ENCODE measurements around the gene ARFGEF3.

Gene ARFGEF3

DNA sequence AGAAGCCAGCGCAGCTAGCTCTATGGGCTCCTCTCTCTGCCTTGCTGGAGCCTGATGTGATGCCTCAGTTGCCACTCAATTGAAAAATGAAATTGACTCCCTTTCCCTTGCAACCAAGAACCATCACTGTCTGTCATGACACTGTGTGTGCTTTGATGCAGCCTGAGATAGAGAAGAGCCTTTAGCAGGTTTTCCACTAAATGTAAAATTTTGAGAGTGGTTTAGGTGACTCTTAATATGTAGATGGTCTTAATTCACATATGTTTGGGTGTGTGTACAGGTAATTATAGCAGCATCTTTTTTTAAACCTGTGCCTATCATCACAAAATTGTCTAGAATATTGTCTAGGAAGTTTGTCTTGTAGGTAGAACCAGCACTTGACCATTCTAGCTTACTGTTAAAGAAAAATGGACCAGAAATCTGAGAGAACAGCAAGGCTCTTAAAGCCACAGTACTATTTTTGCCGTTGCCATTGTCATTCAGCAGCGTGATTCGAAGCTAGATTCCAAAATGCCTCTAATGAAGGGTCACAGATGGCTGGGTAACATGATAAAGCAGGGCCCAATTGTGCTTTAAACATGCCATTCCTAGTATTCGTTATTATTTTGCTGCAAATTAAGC lies 1.3 kb downstream of the ARFGEF3 start:
- no peak overlapping the region for H3K4me3 ChIP-seq

DNA sequence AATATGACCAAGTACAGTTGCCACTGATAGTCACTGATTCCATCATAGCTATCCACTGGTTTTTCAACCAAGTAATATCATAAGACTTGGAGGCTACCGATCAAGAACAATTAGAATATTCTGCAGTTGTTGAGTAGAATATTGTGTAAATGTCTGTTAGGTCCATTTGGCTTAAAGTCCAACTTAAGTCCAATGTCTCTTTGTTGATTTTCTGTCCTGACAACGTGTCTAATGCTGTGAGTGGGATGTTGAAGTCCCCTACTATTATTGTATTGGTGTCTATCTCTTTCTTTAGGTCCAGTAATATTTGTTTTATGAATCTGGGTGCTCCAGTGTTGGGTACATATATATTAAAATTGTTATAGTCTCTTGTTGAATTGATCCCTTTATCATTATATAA lies 13.9 kb downstream of the ARFGEF3 start:
- no peak overlapping the region for H3K27ac ChIP-seq
- TF ChIP-seq, protein P1, sequence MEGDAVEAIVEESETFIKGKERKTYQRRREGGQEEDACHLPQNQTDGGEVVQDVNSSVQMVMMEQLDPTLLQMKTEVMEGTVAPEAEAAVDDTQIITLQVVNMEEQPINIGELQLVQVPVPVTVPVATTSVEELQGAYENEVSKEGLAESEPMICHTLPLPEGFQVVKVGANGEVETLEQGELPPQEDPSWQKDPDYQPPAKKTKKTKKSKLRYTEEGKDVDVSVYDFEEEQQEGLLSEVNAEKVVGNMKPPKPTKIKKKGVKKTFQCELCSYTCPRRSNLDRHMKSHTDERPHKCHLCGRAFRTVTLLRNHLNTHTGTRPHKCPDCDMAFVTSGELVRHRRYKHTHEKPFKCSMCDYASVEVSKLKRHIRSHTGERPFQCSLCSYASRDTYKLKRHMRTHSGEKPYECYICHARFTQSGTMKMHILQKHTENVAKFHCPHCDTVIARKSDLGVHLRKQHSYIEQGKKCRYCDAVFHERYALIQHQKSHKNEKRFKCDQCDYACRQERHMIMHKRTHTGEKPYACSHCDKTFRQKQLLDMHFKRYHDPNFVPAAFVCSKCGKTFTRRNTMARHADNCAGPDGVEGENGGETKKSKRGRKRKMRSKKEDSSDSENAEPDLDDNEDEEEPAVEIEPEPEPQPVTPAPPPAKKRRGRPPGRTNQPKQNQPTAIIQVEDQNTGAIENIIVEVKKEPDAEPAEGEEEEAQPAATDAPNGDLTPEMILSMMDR (IDR thresholded peaks at IDR 0.05), result no peak
- H3K4me3 ChIP-seq, result no peak overlapping the region
- no peak for DNase-seq (ENCODE audit: low spot score)

More for the DNA sequence above, 1.3 kb downstream of the ARFGEF3 start:
- DNase-seq (ENCODE audit: low spot score), result no peak
- H3K27ac ChIP-seq, result no peak overlapping the region
- TF ChIP-seq, protein P1 (IDR thresholded peaks at IDR 0.05), result no peak

DNA sequence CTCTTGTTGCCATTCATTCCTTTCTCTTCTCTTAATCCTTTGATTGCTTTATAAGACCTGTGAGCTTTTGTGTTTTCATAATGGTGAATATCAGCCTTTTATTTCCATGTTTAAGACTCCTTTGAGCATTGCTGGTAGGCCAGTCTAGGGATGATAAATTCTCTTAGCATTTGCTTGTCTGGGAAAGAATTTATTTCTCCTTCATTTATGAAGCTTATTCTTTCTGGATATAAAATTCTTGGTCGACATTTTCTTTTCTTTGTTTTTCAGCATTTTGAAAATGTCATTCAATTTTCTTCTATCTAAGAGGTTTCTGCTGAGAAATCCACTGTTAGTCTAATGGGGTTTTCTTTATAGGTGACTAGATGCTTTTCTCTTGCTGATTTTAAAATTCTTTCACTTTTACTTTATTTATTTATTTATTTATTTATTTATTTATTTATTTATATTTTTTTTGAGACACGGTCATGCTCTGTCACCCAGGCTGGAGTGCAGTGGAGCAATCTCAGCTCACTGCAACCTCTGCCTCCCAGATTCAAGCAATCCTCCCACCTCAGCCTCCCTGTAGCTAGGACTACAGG lies 15.0 kb downstream of the ARFGEF3 start:
- TF ChIP-seq, protein P1 (IDR thresholded peaks at IDR 0.05), result no peak
- Histone ChIP-seq H3K4me3 (no peak overlapping the region), H3K27ac (no peak overlapping the region)
- no peak for DNase-seq (ENCODE audit: low spot score)

DNA sequence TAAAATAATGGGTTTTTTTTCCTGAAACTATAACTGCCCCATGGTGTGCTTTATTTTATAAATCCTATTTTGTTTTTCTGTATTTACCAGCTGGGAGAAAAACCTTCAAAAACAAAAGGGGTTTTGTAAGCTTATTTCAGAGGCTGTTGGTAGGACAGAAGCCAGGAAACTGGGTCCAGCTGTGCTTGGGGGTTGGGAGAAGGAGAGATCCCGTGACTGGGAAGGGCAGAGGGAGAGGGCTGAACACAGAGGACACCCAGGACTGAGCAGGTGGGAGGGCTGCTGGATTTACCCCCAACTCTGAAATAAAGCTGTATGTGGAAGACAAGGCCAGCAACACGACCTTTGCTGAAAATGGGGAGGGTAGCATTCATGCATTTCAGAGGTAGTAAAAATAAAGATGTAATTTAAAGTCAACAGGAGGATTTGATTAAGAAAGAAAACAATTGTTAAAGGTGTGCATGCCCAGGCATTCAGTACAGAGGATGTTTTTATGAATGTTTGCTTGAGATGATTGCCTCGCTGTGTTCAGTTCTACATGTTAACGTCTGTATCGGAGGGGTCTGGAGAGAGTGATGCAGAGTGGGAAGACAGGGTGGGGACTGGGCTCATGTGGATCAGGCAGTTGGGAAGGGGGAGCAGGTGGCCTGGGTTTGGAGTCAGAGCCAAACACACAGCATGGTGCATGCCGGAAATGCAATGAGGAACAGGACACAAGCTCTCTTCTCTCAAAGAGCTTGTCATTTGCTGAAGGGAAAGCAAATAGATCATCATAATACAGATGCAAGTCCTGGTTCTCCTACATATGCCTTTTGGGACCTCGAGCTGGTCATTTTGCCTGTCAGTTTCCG lies 21.4 kb downstream of the ARFGEF3 start:
- no peak for DNase-seq (ENCODE audit: low spot score)
- Histone ChIP-seq H3K27ac (no peak overlapping the region), H3K4me3 (no peak overlapping the region)
- TF ChIP-seq, protein P1 (IDR thresholded peaks at IDR 0.05), result no peak

DNA sequence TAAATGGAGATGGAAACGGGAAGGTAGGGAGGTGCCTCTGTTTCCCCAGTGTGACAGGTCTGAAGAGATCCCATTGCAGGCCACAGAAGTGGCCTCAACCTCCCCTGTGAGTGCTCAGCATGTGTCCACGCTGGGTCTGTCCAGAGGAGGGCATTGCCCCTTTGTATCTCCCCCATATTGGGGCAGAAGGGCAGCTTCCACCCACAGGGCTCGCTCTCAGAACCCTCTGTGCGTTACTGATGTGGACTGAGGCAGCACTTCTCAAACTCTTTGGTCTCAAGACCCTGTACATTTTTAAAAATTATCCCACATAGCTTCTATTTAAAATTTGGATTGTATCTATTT lies 22.0 kb downstream of the ARFGEF3 start:
- Histone ChIP-seq H3K27ac (no peak overlapping the region), H3K4me3 (no peak overlapping the region)
- TF ChIP-seq, protein P1 (IDR thresholded peaks at IDR 0.05), result no peak
- no peak for DNase-seq (ENCODE audit: low spot score)

DNA sequence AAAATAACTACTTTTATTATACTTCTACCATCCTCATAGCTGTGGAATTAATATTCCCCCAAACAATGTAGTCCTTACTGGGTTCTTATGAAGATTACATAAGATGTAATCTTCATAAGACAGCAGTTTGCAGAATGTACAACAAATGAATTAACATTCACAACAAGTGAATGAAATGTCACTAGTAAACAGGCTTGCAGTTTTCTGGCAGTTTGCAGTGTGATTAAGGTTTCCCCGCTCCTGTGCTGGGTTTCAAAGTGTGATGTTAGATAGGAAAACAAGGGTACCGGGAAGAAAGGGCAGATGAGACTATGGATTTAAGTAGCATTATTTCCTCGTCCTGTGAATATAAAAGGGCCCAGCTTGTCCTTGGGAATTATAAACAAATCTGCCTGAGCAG lies 22.5 kb downstream of the ARFGEF3 start:
- Histone ChIP-seq H3K27ac (no peak overlapping the region), H3K4me3 (no peak overlapping the region)
- TF ChIP-seq, protein P1 (IDR thresholded peaks at IDR 0.05), result no peak
- no peak for DNase-seq (ENCODE audit: low spot score)
